Effector memory CD8-positive, alpha-beta T cell (primary cell): ENCODE measurements around the gene ATP11A.

Experiments used
- ATAC-seq: fragments of 150-1000 bp; cut with Tn5 transposase; replicated peaks from 2 replicates; pipeline ENCODE4 v1.10.0; 2021; ENCODE audit warnings: mild to moderate bottlenecking, moderate library complexity
- DNase-seq, 3 experiments: peaks; one replicate each; pipeline ENCODE4 v3.0.0; 2021
- H3K27ac Mint-ChIP-seq, 2 donors: one replicate each; pipeline ENCODE4 v1.8.0; 2022; ENCODE audit warnings: mild to moderate bottlenecking in 2 of 2, mixed read lengths in 2 of 2, moderate library complexity in 2 of 2
- H3K27me3 Mint-ChIP-seq, 2 donors: one replicate each; pipeline ENCODE4 v1.8.0; 2022; ENCODE audit warnings: mixed read lengths in 2 of 2
- H3K36me3 Mint-ChIP-seq: one replicate; pipeline ENCODE4 v1.8.0; 2022; ENCODE audit warnings: mild to moderate bottlenecking, moderate library complexity, mixed read lengths; ENCODE audit not compliant: insufficient read depth
- H3K4me1 Mint-ChIP-seq, 2 donors: one replicate each; pipeline ENCODE4 v1.8.0; 2022; ENCODE audit warnings: low read depth in 2 of 2, mixed read lengths in 2 of 2
- H3K4me3 Mint-ChIP-seq, 2 donors: one replicate each; pipeline ENCODE4 v1.8.0; 2022; ENCODE audit warnings: mild to moderate bottlenecking in 2 of 2, mixed read lengths in 2 of 2, moderate library complexity in 2 of 2
- H3K9me3 Mint-ChIP-seq, 2 donors: one replicate each; pipeline ENCODE4 v1.8.0; 2022; ENCODE audit warnings: mixed read lengths in 2 of 2

ATP11A gene

DNA sequence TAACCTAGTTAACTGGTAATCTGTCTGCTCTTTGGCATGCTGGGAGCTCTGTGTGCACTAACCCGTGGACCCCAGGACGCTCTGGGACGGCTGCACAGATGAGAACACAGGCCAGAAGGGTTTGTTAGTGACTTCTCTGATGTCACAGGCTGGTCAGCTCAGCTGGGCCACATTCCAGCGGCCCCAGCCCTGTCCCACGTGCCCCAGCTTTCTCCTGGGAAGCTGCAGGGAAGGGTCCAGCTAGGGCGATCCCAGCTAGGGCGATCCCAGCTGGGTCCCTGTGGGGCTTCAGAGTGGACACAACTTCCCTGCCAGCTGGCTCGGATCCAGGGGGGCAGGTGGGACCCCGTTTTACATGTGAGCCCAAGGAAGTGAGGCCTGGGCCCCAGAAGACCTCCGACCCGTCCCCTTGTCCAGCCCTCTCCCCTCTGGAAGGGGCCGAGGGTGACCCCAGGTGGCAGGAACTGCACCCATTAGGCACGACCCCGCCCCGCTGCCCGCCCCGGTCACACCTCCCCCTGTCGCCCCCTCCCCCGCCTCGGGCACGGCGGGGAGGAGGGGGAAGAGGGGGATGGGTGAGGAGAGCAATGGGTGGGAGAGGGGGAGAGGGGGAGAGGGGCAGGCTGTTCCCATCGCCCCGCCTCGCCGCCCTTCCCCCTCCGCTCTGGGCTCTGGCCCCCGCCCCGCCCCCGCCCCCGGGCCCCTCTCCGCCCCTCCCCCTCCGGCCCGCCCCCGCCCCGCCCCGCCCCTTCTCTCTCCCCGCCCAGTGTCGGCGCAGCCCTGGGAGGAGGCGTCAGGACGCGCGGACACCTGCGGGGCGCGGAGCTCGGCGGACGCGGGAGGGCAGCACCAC lies 204.0 kb downstream of the ATP11A start:
- Mint-ChIP-seq H3K9me3 (no peaks in the 10 kb centered on the region), H3K27ac (no peak overlapping the region), H3K4me1 (peaks cover 0 to 9% of the 10 kb centered on the region in 2 donors), H3K36me3 (peaks cover 4% of the 10 kb centered on the region), H3K27me3 (peaks cover 19 to 50% of the 10 kb centered on the region in 2 donors), H3K4me3 (peak overlapping the region; percentile 13 to 43)
- ATAC-seq = peak; percentile 65
- DNase-seq = no peak

DNA sequence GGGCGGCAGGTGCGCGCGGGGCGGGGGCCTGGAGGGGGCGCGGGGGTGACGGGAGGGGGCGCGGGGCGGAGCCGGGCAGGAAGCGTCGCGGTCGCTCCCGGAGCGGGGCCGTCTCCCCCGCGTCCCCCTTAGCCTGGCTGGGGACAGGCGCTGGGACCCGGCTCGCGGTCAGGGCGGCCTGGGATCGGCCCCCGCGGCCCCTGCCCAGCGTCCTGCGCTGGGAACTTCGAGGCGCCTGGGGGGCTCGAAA lies 204.5 kb downstream of the ATP11A start:
- no peak overlapping the region for H3K27ac Mint-ChIP-seq
- H3K4me3 Mint-ChIP-seq = no peak overlapping the region
- peaks cover 21 to 56% of the 10 kb centered on the region in 2 donors for H3K27me3 Mint-ChIP-seq
- ATAC-seq (no peak), DNase-seq (no peak)
- H3K9me3 Mint-ChIP-seq = no peaks in the 10 kb centered on the region
- H3K36me3 Mint-ChIP-seq = peaks cover 4% of the 10 kb centered on the region
- peaks cover 0 to 9% of the 10 kb centered on the region in 2 donors for H3K4me1 Mint-ChIP-seq

DNA sequence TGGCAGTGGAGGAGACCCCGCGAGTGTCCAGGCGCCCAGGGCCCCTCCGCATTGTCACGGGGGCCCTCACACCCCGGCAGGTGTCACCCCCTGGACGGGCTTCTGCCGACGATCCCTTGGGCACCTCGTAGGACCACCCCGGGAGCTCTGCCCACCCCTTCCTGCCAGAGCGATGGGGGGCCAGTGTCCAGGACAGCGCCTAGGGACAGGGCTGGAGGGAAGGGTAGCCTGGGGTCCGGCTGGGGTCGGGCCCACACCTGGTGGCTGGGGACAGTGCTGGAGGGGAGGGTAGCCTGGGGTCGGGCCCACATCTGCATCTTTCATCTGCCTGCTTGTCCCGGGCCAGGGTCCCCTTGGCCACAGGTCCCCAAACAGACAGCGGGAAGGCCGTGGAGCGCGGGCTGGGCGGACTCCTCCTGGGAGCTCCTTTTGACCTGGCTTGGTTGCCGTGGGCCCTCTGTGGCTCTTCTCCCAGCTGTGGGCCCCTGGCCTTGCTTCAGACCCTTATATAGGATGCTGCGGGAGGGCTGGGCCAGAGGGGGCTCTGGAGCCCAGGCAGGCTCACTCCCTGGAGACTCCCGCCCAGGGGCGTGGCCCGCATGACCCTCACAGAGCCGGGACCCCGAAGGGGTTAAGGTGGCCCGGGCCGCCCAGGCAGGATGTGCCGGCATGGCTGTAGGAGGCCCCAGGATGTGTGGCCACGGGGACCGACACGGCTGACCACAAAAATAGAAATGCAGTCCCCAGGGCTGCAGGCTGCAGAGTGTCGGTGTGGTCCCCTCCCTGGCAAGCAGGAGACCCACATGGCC lies 205.0 kb downstream of the ATP11A start:
- Mint-ChIP-seq H3K27me3 (peaks cover 26 to 61% of the 10 kb centered on the region in 2 donors), H3K9me3 (no peaks in the 10 kb centered on the region), H3K36me3 (no peaks in the 10 kb centered on the region), H3K4me3 (peak overlapping the region; percentile 38 to 57), H3K27ac (no peak overlapping the region), H3K4me1 (peaks cover 0 to 9% of the 10 kb centered on the region in 2 donors)
- DNase-seq (no peak), ATAC-seq (peak; percentile 12)

DNA sequence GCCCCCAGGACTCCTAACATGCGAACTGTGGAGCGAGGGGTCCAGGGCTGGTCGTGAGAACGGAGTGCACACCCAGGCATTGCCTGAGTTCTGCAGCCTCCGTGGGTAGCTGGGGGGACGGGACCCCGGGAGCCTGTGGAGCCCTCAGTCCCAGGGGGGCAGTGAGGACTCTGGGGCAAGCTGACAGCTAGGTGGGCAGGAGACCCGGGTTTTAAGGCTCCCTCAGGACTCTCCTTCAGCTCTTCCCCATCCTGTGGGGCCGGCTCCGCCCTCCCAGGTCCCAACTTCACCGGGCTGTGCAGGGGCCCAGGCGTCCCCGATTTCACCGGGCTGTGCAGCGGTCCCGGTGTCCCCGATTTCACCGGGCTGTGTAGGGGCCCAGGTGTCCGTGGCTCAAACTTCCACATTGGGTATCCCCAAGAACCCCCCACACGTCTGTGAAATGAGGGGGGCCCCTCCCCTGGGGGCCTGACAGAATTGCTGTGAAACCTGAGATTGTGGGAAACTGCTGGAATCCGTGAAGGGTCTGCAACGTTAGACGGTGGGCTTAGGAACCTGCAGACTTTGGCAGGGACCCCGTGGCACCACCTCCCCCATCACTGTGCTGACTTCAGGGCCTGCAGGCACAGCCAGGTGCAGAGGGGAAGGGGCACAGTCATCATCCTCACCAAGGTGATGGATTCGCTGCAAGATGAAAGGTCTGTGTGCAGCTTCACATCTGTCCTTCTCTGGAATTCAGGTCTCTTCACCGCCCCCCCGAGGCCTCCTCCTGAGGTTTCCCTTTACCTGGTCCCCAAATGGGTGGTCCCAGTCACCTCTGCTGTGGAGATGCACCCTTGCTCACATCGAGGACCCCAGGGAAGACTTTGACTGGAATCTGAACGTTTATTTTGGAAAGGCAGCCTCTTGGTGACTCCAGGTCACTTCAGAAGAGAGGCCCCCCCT lies 206.0 kb downstream of the ATP11A start:
- H3K4me3 Mint-ChIP-seq = peak overlapping the region in 1 of 2 donors; percentile 57
- no peaks in the 10 kb centered on the region for H3K9me3 Mint-ChIP-seq
- no peaks in the 10 kb centered on the region for H3K36me3 Mint-ChIP-seq
- H3K4me1 Mint-ChIP-seq = peaks cover 0 to 9% of the 10 kb centered on the region in 2 donors
- DNase-seq (no peak), ATAC-seq (no peak)
- H3K27me3 Mint-ChIP-seq = peaks cover 35 to 70% of the 10 kb centered on the region in 2 donors
- no peak overlapping the region for H3K27ac Mint-ChIP-seq

DNA sequence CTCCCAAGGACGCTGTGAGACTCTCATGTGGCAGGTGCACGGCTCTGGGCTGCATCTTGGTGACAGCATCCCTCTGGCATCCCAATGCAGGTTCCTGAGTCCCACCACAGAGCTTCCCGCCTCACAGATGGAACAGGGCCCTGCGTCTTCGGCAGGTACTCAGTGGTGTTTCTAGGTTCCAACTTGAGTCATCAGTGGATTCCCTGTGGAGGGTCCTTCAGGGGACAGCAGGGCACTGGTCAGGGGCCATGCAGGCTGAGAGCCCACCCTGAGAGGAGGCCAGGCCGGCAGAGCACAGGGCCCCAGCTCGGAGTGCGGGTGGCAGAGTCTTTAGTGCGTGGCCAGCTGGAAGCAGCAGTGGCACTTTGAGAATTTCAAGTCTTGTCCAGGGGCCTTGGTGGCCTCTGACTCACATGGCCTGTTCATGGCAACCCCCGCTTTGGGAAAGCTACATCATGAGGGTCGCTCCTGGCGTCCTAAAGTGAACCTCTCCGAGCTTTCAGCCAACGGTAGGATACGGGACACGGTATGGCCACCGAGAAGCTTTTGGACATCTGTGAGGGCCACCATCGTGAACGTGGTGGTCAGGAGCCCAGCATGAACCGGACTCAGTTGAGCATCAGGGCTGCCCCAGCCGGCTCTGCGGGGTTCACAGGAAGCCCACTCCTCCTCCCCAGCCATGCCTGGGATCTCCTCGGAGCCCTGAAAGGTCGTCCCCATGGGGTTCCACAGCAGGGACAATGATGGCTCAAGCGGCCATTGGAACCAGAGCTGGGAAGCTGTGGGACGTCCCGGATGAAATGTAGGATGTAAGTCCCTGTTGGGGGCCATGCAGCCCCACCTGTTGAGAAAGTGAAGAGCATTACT lies 207.1 kb downstream of the ATP11A start:
- Mint-ChIP-seq H3K27ac (no peak overlapping the region), H3K4me3 (no peak overlapping the region), H3K4me1 (peaks cover 0 to 9% of the 10 kb centered on the region in 2 donors), H3K36me3 (no peaks in the 10 kb centered on the region), H3K27me3 (peaks cover 36 to 73% of the 10 kb centered on the region in 2 donors), H3K9me3 (no peaks in the 10 kb centered on the region)
- ATAC-seq (no peak), DNase-seq (no peak)

DNA sequence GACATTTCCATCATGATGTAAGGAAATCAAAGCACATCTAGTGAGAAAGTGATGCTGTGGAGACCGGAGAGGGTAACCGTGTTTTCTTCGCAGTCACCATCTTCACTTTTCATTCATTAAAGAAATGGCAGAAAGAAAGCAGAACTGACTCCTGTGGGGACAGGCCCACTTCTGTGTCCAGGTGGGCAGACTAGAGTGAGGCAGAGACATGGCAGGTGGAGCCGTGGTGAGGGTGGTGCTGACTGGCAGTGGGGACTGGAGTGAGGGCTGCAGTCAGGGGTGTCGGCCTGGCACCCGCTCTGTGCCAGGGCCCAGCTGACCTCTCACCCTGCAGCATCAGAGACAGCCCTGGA lies 207.7 kb downstream of the ATP11A start:
- DNase-seq (no peak), ATAC-seq (no peak)
- Mint-ChIP-seq H3K27ac (no peak overlapping the region), H3K4me3 (no peak overlapping the region), H3K9me3 (no peaks in the 10 kb centered on the region), H3K36me3 (no peaks in the 10 kb centered on the region), H3K4me1 (peaks cover 0 to 9% of the 10 kb centered on the region in 2 donors), H3K27me3 (peaks cover 33 to 72% of the 10 kb centered on the region in 2 donors)

DNA sequence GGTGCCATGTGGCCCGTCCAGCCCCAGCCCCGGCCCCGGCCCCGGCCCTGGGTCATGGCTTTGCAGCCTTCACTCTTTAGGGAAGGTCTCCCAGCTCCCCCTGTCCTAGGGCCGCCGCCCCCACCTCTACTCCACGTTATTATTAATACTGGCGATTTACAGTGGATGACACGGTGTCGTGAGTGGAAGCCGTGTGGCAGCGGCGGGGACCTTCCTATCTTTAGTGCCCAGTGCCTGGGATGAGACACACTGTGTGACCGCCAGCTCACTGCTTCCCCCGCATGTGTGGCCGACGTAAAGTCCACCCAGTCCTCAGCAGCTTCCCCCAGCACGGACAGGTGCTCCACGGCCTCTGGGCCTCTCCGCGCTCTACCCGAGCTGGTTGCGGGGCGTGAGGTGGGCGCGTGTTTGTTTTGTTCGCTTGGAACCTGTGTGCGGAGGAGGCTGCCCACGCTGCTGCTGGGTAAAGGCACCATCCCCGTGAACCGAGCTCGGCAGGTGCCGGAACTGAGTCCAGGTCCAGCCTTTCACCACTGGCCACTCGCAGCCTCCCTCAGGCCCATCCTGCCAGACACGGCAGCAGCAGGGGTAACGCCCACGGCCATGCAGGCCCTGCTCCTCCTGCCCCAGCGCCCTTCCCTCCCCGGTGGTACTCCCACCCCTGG lies 208.2 kb downstream of the ATP11A start:
- Mint-ChIP-seq H3K4me1 (peaks cover 0 to 4% of the 10 kb centered on the region in 2 donors), H3K9me3 (no peaks in the 10 kb centered on the region), H3K36me3 (no peaks in the 10 kb centered on the region), H3K27me3 (peaks cover 28 to 70% of the 10 kb centered on the region in 2 donors), H3K4me3 (no peak overlapping the region), H3K27ac (no peak overlapping the region)
- DNase-seq = no peak
- no peak for ATAC-seq

DNA sequence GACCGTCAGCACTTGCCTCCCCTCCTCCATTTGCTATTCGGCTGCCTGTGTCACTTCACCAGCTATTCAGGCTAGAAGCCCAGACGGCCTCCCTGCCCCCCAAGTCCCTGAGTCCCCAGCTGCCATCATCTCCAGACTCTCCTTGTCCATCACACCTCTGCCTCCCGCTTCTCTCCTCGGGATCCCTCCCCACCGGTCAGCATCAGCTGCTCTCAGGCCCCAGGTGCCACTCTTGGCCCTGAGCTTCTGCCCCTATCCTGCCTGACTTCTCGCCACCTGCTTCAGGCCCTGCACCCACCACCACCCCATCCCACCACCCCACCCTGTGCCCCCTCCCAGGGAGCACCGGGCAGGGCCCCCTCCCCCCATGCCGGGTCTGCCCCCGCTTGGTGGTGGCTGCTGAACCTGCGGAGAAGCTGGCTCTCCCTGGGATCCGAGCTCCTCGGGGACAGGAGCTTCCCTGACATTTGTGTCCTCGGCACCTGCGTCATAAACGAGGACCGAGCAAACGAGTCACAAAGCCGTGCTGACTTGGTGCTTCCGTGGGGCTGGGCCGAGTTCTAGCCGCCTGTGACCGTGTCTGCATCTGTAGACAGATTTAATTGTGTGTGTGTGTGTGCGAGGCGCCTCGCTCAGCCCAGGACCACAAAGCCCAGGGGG lies 208.9 kb downstream of the ATP11A start:
- H3K4me1 Mint-ChIP-seq = peaks cover 0 to 3% of the 10 kb centered on the region in 2 donors
- no peak overlapping the region for H3K4me3 Mint-ChIP-seq

DNA sequence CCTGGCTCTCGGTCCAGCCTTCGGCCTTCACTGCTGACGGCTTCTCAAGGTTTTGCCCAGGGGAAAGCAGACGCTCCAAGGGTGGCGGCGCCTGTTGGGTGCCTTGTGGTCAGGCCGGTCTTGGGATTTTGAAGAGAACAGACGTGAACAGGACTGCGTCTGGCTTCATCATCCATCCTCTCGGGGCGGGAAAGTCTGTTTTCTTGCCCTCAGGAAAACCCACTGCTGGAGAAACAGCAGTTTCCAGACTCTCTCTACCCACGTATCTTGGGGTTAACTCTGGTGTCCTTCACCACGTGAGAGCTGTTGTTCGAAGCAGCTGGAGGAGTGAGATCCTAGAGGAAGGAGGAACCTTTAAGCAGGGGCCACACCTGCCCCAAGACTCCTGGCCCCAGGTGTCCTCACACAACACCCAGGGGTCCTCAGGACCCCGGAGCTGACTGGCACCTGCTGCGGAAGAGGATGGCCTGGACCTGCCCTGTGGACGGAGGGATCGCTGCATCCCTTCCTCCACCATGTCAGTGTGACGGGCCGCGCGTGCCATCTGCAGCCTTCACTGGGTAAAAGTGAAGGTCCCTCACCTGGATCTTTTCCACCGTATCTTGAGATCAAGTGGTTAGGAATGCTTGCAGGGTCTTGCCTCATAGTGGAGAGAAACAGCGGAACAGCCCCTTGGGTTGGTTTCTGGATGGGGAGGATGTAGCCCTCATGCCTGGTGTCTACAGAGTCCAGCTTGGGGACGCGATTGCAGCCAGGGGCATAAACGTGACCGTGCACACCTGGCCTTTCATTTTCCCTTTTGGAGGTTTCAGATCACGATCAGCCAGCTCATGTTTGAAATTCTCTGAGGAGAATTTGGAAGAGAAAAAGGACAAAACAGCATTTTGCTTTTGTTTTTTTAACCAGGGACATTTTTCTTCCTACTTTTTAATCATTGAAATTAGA lies 209.7 kb downstream of the ATP11A start:
- Mint-ChIP-seq H3K4me1 (peaks cover 0 to 3% of the 10 kb centered on the region in 2 donors), H3K4me3 (no peak overlapping the region), H3K27me3 (peaks cover 25 to 72% of the 10 kb centered on the region in 2 donors), H3K9me3 (no peaks in the 10 kb centered on the region), H3K27ac (no peak overlapping the region), H3K36me3 (no peaks in the 10 kb centered on the region)
- ATAC-seq (no peak), DNase-seq (no peak)

More for the DNA sequence above, 208.9 kb downstream of the ATP11A start:
- ATAC-seq = no peak
- Mint-ChIP-seq H3K36me3 (no peaks in the 10 kb centered on the region), H3K27me3 (peaks cover 25 to 72% of the 10 kb centered on the region in 2 donors), H3K9me3 (no peaks in the 10 kb centered on the region), H3K27ac (no peak overlapping the region)
- no peak for DNase-seq

DNA sequence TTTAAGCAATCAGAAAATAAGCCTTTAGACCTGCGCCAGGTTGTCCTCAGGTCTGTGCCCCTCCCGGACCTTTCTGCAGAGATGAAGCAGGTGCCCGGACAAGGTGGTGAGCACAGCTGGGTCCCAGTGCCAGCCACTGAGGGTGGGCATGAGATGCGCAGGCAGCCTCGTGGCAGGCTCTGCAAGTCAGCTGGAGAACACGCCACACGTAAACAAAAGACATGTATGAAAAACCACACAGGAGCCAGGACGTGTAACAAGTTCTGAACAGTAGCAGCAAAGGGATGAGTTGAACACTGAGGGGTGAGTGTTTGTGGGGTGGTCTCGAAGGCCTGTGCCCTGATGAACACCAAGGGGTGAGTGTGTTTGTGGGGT lies 210.4 kb downstream of the ATP11A start:
- H3K27ac Mint-ChIP-seq = no peak overlapping the region
- H3K4me1 Mint-ChIP-seq = peaks cover 0 to 1% of the 10 kb centered on the region in 2 donors
- H3K4me3 Mint-ChIP-seq = no peak overlapping the region
- peaks cover 0 to 4% of the 10 kb centered on the region in 2 donors for H3K9me3 Mint-ChIP-seq
- DNase-seq (no peak), ATAC-seq (no peak)
- no peaks in the 10 kb centered on the region for H3K36me3 Mint-ChIP-seq
- peaks cover 25 to 67% of the 10 kb centered on the region in 2 donors for H3K27me3 Mint-ChIP-seq

DNA sequence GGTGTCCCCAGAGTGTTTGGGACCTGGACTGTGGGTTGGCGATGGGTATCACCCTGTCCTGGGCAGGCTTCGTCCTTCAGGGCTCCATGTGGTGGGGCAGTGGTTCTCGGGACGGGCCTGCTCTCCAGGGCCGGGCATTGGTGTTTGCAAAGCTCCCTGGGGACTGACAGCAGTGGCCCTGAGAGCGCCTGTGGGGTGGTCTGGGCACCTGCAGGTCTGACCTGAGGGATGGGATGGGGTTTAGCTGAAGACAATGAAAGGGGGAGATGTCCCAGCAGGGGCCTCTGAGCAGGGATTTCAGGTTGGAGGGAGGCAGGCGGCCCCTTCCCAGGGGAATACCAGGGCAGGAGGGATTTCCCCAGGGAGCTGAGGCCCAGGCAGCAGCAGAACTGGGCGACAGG lies 210.9 kb downstream of the ATP11A start:
- ATAC-seq = no peak
- Mint-ChIP-seq H3K36me3 (no peaks in the 10 kb centered on the region), H3K4me3 (no peak overlapping the region), H3K27me3 (peaks cover 25 to 63% of the 10 kb centered on the region in 2 donors), H3K9me3 (peaks cover 0 to 4% of the 10 kb centered on the region in 2 donors), H3K4me1 (no peaks in the 10 kb centered on the region), H3K27ac (no peak overlapping the region)
- DNase-seq = no peak
